ENCODE results near the gene CALHM2.
"Not testable (repeated sequence)": the region's sequence is repeated elsewhere in the genome, so short reads cannot be mapped to it uniquely, and the experiment has no call there.

Gene CALHM2

GRCh38 chr10:103451831-103452505 is at the start of gene CALHM2:
Gene CALHM2 (minus strand): TSS chr10:103452370. CDS start chr10:103449941, 2,429 bp downstream.
- peak in 2 of 3 donors; percentile 29 to 34 for DNase-seq (ENCODE audit: low read depth in 3 of 3, low spot score in 1 of 3)

DNA sequence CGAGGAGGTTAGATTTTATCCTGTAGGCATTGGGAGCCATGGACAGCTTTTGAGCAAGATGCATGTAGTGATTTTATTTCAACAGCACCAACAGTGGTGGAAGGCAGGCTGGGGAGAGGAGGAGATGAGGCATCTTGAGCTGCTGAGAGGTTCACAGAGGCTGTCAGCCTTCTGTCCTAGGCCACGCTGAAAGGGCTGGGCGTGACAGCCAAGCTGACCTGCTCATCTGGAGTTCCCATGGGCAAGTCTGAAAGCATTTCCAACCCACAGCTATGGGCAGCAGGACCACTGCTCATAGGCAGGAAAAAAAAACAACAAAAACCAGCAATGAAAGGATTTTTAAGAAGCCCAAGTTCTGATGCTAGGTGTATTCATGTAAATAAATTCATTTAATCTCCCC is 49.0 kb upstream of the CALHM2 start:
- DNase-seq (ENCODE audit: low read depth in 3 of 3, low spot score in 1 of 3), result no peak

GRCh38 chr10:103500481-103500880 is 48.3 kb upstream of the CALHM2 start:
- DNase-seq (ENCODE audit: low read depth in 3 of 3, low spot score in 1 of 3), result no peak

GRCh38 chr10:103499881-103500280 is 47.7 kb upstream of the CALHM2 start:
- DNase-seq (ENCODE audit: low read depth in 3 of 3, low spot score in 1 of 3), result no peak

DNA sequence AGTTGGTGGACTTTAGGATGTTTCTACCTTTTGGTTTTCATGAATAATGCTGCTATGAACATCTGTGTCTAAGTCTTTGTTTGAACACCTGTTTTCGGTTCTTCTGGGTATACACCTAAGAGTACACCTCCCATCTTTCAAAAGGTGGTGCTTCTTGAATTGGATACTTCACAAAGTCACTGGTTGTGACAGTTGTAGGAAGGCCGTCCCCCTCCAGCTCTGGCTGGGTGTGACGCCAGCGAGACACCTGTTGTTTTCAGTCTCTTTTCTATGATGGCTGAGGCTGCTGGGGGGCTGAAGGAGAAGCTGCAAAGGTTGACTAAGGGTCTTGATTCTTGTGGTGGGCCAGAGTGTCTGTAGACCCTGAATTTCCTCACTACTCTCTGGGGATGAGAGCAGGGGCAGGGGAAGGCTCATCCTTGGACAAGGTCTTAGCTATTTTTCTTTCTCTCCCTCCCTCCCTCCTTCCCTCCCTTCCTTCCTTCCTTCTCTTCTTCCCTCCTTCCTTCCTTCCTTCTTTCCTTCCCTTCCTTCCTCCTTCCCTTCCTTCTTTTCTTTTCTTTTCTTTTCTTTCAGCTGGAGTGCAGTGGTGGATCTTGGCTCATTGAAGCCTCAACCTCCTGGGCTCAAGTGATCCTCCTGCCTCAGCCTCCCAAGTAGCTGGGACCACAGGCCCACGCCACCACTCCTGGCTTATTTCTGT is 46.9 kb upstream of the CALHM2 start:
- no peak for DNase-seq (ENCODE audit: low read depth in 3 of 3, low spot score in 1 of 3)

GRCh38 chr10:103497161-103497915 is 45.2 kb upstream of the CALHM2 start:
- DNase-seq (ENCODE audit: low read depth in 3 of 3, low spot score in 1 of 3), result no peak

- no peak for DNase-seq (ENCODE audit: low read depth in 3 of 3, low spot score in 1 of 3)
Measured at GRCh38 chr10:103495321-103495720, 43.2 kb upstream of the CALHM2 start.

GRCh38 chr10:103493916-103494877 is 42.0 kb upstream of the CALHM2 start:
- DNase-seq (ENCODE audit: low read depth in 3 of 3, low spot score in 1 of 3), result no peak

DNA sequence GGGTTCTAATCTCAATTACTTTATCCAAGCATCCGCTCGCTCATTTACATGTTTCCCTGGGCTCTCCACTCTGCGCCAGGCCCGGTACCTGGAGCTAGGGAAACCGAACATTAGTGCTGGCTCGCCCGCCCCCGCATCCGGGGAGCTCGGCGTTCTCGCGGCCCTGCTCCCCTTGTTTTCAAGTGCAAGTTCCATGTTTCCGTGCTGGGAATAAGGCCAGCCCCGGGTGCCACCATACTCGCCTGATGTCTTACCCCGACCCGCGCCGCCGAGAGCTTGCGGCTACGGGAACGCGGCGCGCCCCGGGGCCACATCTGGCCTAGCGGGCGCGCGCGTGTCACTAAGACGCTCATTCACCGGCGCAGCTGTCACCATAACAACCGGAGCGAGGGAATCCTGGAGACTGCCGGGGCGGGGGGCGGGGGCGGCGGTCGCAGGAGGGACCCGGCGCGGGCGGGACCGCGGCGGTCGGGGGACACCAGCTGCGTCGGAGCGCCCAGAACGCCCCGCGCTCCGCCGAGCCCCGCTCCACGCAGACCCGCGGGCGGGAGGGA is 41.3 kb upstream of the CALHM2 start, which contains the start of gene NEURL1:
Gene NEURL1 (plus strand): TSS at position 344 of the 554 bp plus-strand sequence. CDS start 683 bp downstream, outside the sequence.
- no peak for DNase-seq (ENCODE audit: low read depth in 3 of 3, low spot score in 1 of 3)

- no peak for DNase-seq (ENCODE audit: low read depth in 3 of 3, low spot score in 1 of 3)
Measured at GRCh38 chr10:103492655-103493261, 40.6 kb upstream of the CALHM2 start.

DNA sequence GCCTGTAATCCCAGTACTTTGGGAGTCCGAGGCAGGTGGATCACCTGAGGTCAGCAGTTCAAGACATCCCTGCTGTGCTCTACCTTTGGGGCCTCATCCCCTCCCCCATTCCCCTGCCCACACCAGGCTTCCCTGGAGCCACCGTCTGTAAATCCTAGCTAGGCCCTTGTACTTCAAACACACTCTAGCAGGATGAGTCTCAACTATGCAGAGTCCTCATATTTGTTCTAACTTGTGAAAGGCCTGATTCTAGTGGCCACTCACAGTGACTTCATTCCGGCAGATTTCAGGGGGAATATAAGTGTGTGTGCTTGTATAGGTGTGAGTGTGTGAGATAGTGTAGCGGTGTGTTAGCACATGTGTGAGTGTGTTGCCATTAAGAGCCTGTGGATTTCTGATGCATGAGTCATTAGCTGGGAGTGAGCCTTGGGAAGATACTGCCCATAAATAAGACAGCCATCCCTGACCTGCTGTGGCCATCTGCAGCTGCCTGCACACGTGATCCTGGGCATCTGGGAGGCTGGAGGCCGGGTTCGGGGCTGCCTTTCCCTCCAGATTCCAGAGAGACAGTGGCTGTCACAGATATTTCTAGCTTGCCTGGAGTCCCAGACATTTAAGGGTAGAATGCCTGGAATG is 39.7 kb upstream of the CALHM2 start:
- DNase-seq (ENCODE audit: low read depth in 3 of 3, low spot score in 1 of 3), result no peak

DNA sequence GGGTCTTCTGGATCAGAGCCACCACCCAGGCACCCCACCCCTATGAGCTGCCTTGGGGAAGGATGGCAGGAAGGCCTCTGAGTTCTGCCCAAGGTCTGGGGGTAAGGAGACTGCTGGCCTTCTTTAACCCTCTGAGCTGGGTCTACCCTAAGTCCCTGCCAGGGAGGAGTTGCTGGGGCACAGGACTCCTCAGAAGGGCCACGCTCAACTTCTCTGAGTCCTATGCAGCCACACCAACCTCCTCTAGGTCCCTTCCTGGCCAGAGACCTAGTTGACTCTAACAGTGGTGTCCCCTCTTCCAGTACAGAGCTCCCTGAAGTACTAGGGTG is 38.8 kb upstream of the CALHM2 start:
- no peak for DNase-seq (ENCODE audit: low read depth in 3 of 3, low spot score in 1 of 3)

GRCh38 chr10:103487410-103487708 is 35.2 kb upstream of the CALHM2 start:
- no peak for DNase-seq (ENCODE audit: low read depth in 3 of 3, low spot score in 1 of 3)

DNA sequence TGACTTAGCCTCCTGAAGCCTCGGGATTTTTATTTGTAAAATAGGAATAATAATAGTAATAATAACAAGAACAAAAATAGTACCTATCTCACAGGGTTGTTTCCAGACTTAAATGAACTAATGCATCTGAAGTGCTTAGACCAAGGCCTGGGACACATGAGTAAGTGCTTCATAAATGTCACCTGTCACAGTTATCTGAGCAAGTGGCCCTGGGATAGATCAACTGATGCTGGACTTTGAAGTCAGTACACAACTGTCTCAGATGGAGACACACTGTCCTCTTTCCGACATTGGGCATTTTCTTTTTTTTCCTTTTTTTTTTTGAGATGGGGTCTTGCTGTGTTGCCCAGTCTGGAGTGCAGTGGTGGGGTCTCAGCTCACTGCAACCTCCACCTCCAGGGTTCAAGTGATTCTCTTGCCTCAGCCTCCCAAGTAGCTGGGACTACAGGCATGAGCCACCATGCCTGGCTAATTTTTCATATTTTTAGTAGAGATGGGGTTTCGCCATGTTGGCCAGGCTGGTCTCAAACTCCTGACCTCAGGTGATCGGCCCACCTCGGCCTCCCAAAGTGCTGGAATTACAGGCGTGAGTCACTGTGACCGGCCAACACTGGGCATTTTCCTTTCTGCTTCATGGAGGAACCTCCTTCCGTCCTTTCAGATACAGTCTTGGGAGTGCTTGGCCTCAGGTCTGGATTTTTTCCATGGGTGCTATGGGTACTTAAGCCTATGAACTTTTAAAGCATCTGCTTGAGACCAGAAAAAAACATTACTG is 34.7 kb upstream of the CALHM2 start:
- DNase-seq (ENCODE audit: low read depth in 3 of 3, low spot score in 1 of 3), result not testable (repeated sequence)

DNA sequence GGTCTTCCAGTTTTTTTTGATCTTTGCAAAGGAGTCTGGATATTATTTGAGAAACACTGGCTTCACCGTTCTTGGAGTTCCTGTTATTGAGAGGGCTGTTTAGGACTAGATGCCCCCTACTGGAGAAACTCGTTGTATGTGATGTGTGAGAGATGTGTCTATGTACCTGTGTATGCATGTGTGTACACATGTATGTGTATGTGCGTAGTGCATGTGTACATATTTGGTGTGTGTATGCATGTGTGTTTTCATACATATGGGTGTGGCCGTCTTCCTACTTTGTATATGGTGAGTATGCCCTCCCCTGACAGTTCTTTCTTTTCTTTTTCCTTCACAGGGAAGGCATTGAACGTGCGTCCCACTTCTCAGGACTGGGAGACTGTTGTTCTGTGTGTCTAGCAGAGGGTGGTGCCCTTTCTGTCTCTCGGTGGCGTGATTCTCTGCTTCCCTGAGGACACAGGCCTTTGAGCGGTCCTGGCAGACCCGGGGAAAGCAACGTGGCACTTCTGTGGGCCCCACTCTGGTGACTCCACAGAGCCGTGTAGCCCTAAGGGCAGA is 29.9 kb upstream of the CALHM2 start:
- no peak for DNase-seq (ENCODE audit: low read depth in 3 of 3, low spot score in 1 of 3)

DNA sequence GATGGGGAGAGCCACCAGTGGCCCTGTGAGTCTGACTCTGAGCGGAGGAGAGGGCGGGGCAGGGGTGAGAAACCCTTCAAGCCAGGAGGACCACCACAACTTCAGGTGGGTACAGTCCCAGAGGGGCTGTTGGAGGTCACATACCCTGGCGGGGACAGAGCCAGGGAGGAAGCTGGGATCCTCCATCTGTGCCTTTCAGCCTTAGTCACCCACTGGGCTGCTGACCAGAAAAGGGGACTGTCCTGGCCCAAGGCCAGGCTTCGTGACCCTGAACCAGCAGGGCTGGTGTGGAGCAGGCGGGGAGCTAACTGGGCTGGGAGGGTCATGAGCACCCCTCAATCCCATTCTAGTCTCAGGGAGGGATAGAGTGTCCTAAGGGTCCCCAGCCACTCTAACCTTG is 28.4 kb upstream of the CALHM2 start:
- no peak for DNase-seq (ENCODE audit: low read depth in 3 of 3, low spot score in 1 of 3)

DNA sequence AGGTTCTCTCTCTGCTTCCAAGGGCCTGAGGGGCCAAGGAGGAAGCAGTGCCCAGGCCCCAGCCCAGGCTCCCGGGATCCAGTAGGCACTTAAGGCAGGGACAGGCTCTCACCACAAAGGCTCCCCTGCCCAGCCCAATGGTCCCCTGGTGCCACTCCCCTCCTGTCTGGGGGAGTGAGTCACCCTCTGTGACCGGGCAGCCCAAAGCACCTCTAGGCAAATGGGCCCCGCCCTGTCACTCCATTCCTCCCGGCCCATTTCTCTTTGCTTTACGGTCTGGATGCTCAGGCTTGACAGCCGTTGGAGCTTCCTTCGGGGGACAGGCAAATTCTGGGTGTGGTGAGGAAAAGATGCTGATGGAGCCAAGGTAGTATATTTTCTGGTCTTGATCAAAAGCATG is 27.0 kb upstream of the CALHM2 start, which contains the start of gene CALHM3:
Gene CALHM3 (minus strand): TSS at position 106 of the 400 bp plus-strand sequence. CDS start 208 bp downstream, outside the sequence.
- no peak for DNase-seq (ENCODE audit: low read depth in 3 of 3, low spot score in 1 of 3)

GRCh38 chr10:103478671-103479070 is 26.5 kb upstream of the CALHM2 start:
- no peak for DNase-seq (ENCODE audit: low read depth in 3 of 3, low spot score in 1 of 3)

Data from stimulated activated CD4-positive, alpha-beta T cell treated with anti-CD3 and anti-CD28 coated beads, TNF-alpha, amount 100 ng/mL, for 1 hour (primary cell).